Measurements from ENCODE around the gene IQCK. TPM values are rescaled to one million over a fixed set of nuclear protein-coding genes. Genes with fewer than 3 reads are reported as not detected.

The IQCK gene
- total RNA-seq, 6 experiments from 2014 or later, result 2.0 to 4.7 (median 3.9) TPM

DNA sequence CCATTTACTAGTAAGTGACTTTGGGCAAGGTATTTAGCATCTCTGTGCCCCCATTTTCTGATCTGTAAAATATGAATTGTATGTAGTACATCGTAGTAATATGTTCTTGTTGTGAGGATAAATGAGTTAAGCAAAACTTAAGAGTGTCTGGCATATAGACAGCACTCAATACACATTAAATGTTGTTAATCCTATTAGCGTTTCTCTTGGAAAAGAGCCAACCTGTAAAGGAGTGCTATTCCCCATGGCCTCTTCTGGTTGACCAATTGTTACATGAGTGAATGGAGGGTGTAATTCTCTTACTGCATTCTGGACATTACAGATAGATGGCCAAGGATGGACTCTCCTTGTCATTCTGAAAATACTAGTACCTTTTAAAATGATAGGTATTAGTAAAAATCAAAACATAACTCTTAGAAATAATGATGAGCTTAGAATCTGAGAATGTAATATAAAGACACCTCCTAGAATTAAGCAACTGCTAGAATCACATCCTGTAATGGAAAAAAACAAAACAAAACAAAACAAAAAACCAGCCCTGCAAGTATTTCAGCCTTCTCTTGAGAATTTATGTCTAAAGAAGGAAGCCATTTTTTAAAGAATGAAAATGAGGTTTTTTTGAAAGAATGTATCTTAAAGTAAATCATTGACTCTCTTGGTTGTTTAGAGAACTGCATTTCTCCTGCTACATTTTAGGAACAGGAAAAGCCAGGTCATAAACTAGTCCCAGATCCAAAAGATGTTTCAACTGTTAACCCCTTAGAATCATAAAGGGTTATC, 30.5 kb downstream of the IQCK start:
- ATAC-seq (no peak), DNase-seq (no peak)
- no peak for TF ChIP-seq POLR2A (IDR thresholded peaks at IDR 0.05)
- TF ChIP-seq, protein P1, sequence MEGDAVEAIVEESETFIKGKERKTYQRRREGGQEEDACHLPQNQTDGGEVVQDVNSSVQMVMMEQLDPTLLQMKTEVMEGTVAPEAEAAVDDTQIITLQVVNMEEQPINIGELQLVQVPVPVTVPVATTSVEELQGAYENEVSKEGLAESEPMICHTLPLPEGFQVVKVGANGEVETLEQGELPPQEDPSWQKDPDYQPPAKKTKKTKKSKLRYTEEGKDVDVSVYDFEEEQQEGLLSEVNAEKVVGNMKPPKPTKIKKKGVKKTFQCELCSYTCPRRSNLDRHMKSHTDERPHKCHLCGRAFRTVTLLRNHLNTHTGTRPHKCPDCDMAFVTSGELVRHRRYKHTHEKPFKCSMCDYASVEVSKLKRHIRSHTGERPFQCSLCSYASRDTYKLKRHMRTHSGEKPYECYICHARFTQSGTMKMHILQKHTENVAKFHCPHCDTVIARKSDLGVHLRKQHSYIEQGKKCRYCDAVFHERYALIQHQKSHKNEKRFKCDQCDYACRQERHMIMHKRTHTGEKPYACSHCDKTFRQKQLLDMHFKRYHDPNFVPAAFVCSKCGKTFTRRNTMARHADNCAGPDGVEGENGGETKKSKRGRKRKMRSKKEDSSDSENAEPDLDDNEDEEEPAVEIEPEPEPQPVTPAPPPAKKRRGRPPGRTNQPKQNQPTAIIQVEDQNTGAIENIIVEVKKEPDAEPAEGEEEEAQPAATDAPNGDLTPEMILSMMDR (IDR thresholded peaks at IDR 0.05), result no peak
- intact Hi-C loops (cut with DNase I), result no loop called here
- H3K27me3 ChIP-seq, result no peaks in the 10 kb centered on the region
- peaks cover 0 to 6% (median 0%) of the 10 kb centered on the region in 4 donors for H3K4me1 ChIP-seq
- H3K9me3 ChIP-seq, result no peaks in the 10 kb centered on the region
- WGBS (ENCODE audit: insufficient coverage, low coverage, low lambda C conversion rate, missing lambda C conversion rate), result 59% methylated on average over 2 of the region's 2 CpGs
- no peak overlapping the region for H3K4me3 ChIP-seq
- no peaks in the 10 kb centered on the region for H3K36me3 ChIP-seq
- H3K27ac ChIP-seq, result no peak overlapping the region

DNA sequence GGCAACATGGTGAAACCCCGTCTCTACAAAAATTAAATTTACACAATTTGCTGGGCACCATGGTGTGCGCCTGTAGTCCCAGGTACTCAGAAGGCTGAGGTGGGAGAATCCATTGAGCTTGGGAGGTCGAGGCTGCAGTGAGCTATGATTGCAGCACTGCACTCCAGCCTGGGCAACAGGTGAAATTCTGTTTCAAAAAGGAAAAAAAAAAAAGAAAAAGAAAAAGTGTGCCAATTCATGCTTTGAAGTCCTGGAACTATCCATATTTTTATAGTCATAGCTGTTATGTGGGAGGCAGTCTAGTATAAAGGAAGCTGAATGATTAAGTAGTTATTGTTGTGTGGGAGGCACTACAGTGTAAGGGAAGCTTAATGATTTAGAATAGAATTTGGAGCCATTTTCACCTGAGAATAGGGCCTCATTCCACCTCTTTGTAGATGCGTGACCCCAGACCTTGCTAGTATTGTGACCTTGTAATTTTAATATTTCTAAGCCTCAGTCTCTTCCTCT, 31.6 kb downstream of the IQCK start:
- WGBS (ENCODE audit: insufficient coverage, low coverage, low lambda C conversion rate, missing lambda C conversion rate), result 93% methylated on average over 3 of the region's 4 CpGs
- H3K4me3 ChIP-seq, result no peak overlapping the region
- no peak for TF ChIP-seq POLR2A (IDR thresholded peaks at IDR 0.05)
- TF ChIP-seq, protein P1 (IDR thresholded peaks at IDR 0.05), result no peak
- no peaks in the 10 kb centered on the region for H3K4me1 ChIP-seq
- ATAC-seq, result no peak
- H3K9me3 ChIP-seq, result no peaks in the 10 kb centered on the region
- H3K36me3 ChIP-seq, result no peaks in the 10 kb centered on the region
- intact Hi-C loops (cut with DNase I), result no loop called here
- no peak overlapping the region for H3K27ac ChIP-seq
- H3K27me3 ChIP-seq, result no peaks in the 10 kb centered on the region
- DNase-seq, result no peak

DNA sequence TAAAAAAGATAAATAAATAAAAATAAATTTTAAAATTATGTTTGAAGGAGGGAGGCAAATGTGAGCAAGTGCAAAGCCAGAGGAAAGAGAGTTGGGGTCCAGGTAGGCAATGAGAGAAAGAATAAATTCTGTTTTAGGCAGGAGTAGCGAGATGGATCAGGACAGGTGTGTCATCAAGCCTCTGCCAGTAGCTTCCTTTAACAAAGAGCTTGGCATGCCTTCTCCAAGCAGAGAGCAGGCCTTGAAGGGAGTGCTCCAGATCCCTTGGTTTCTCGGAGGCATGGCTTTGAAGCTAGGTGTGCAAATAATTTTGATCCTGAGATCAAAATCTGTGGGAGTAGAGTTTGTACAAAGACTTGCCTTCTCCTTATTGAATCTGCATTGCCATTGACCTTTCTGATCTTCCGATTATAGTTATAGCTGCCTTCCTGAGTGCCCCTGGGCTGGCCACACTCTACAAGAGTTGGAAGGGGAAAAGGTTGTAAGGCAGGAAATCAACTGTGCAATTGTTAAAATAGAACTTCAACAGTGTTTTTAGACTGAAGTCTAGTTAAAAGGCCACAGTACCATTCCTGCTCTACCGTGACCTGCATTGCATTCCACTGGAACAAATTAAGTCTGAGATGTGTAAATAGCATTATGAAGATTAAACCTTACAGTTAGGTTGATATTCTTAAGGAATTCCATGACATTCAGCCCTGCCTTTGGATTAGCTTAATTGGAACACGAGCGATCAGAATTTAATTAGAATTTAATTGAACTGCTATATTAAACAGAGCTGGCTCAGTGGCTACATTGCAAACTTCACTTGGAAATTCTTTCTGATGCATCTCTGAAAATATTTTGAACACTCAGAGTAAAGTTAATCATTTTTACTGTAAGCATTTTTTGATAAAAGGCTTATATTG, 33.7 kb downstream of the IQCK start:
- H3K36me3 ChIP-seq, result no peaks in the 10 kb centered on the region
- no peak overlapping the region for H3K27ac ChIP-seq
- no peak overlapping the region for H3K4me3 ChIP-seq
- WGBS (ENCODE audit: insufficient coverage, low coverage, low lambda C conversion rate, missing lambda C conversion rate), result 79% methylated on average over 6 of the region's 6 CpGs
- no peak for TF ChIP-seq POLR2A (IDR thresholded peaks at IDR 0.05)
- TF ChIP-seq, protein P1 (IDR thresholded peaks at IDR 0.05), result no peak
- ATAC-seq, result no peak
- H3K4me1 ChIP-seq, result no peaks in the 10 kb centered on the region
- no peak for DNase-seq
- H3K9me3 ChIP-seq, result no peaks in the 10 kb centered on the region
- intact Hi-C loops (cut with DNase I), result no loop called here
- no peaks in the 10 kb centered on the region for H3K27me3 ChIP-seq

DNA sequence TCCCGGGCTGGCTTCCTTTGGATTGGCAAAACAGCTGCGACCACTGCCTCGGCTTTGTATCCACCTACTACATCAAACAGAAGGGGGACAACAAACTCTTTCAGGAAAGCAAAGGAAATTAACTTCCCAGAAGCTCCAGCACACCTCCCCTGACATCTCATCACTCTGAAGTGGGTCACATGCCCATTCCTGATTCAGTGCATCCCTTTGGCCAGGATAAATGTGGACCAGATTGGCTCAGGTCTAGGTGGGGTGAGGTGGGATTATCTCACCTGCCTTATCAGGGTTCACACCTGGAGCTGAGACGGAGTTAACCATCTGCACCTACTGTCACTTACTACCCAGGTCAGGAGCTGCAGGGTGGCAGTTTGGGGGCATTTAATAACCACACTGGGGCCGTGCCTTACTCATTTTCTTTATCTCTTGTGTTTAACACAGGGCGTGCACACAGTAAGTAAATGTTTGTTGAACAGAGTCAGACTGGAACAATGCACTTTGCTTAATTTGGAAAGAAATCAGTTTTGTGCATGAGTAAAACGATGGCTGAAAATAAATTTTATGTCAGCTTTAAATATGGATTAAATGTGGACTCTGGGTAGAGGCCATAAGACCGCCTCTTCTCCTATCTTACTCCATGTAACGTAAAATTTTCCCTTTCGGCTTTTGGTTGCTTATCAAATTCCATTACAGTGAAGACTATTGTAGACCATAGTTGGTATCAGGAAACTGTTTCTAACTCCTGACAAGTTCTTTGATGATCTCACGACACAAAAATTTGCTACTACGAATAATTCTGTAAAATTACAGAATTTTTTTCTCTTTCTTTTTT, 36.0 kb downstream of the IQCK start:
- DNase-seq (no peak), ATAC-seq (peak in 1 of 4 donors; percentile 88)
- 61% methylated on average over 6 of the region's 12 CpGs for whole genome bisulfite sequencing (ENCODE audit: insufficient coverage, low coverage, low lambda C conversion rate, missing lambda C conversion rate)
- no peaks in the 10 kb centered on the region for H3K36me3 ChIP-seq
- H3K9me3 ChIP-seq, result no peaks in the 10 kb centered on the region
- TF ChIP-seq, protein P1 (IDR thresholded peaks at IDR 0.05), result no peak
- TF ChIP-seq POLR2A (IDR thresholded peaks at IDR 0.05), result no peak
- H3K27ac ChIP-seq, result peak overlapping the region in 1 of 3 donors; percentile 7
- intact Hi-C loops (cut with DNase I), result no loop called here
- H3K4me3 ChIP-seq, result no peak overlapping the region
- no peaks in the 10 kb centered on the region for H3K4me1 ChIP-seq
- H3K27me3 ChIP-seq, result no peaks in the 10 kb centered on the region

Data from right lobe of liver (tissue), 6 donors.